Epithelial cell of esophagus (primary cell): ENCODE data around the gene ARMC2.

Experiments used
- DNase-seq: peaks from one replicate; pipeline ENCODE4 v3.0.0; 2010; ENCODE audit warnings: low read depth
- H3K4me3 ChIP-seq: 2 replicates; pipeline ENCODE4 v1.5.1; 2011; ENCODE audit warnings: mild to moderate bottlenecking, low read length, control low read depth
- CTCF ChIP-seq: IDR thresholded peaks from 2 replicates; pipeline ENCODE4 v1.5.1; 2011; ENCODE audit warnings: low read depth, mild to moderate bottlenecking, low read length, control low read depth, inconsistent platforms; ENCODE audit not compliant: insufficient read depth; ENCODE audit errors: missing control alignments

Gene ARMC2

GRCh38 chr6:108832738-108833137, 15.5 kb upstream of the ARMC2 start:
- H3K4me3 ChIP-seq, result no peak overlapping the region
- no peak for TF ChIP-seq CTCF
- DNase-seq, result no peak

GRCh38 chr6:108835218-108835850, 12.9 kb upstream of the ARMC2 start:
- peak; percentile 84 for DNase-seq
- peak; percentile 92 for TF ChIP-seq CTCF
- H3K4me3 ChIP-seq, result no peak overlapping the region

- no peak for TF ChIP-seq CTCF
- DNase-seq, result no peak
- no peak overlapping the region for H3K4me3 ChIP-seq
Measured at GRCh38 chr6:108836061-108836460, 12.2 kb upstream of the ARMC2 start.

- no peak overlapping the region for H3K4me3 ChIP-seq
- DNase-seq, result no peak
- no peak for TF ChIP-seq CTCF
Measured at GRCh38 chr6:108837236-108837971, 10.8 kb upstream of the ARMC2 start.

- no peak overlapping the region for H3K4me3 ChIP-seq
- peak; percentile 52 for TF ChIP-seq CTCF
- peak; percentile 51 for DNase-seq
Measured at GRCh38 chr6:108838101-108838717, 10.0 kb upstream of the ARMC2 start.

- no peak for TF ChIP-seq CTCF
- H3K4me3 ChIP-seq, result no peak overlapping the region
- no peak for DNase-seq
Measured at GRCh38 chr6:108839083-108839642, 9.1 kb upstream of the ARMC2 start.
